HepG2 (cell line): Measurements from ENCODE around the gene DSTN.

ENCODE experiments used
- ATF2 ChIP-seq: sonication (generic); formaldehyde crosslinking; IDR thresholded peaks from 2 replicates; pipeline ENCODE4 v1.4.0; 2020; ENCODE audit warnings: missing genetic modification reagents
- CCAR2 ChIP-seq: fragments of 200-400 bp; formaldehyde crosslinking; optimal IDR thresholded peaks from 2 replicates; pipeline ENCODE3; 2018; ENCODE audit warnings: low read depth, mild to moderate bottlenecking, low read length, moderate library complexity
- CREB1 ChIP-seq, 2 experiments: fragments of 450-650 bp in 1 of 2; IDR thresholded peaks; 2 replicates each; pipeline ENCODE4 v1.6.1; 2016 to 2017; ENCODE audit warnings: control low read depth in 1 of 2, mild to moderate bottlenecking in 1 of 2, missing compliant biosample characterization in 1 of 2, missing genetic modification characterization in 1 of 2
- EEA1 ChIP-seq: sonication (generic); formaldehyde crosslinking; IDR thresholded peaks from 2 replicates; pipeline ENCODE4 v1.5.1; 2020; ENCODE audit warnings: mild to moderate bottlenecking, missing genetic modification reagents, borderline replicate concordance
- GATAD2A ChIP-seq: IDR thresholded peaks from 2 replicates; pipeline ENCODE4 v1.6.1; 2016
- HOXA9 ChIP-seq: sonication (generic); formaldehyde crosslinking; IDR thresholded peaks from 2 replicates; pipeline ENCODE4 v1.8.1; 2022; ENCODE audit warnings: missing genetic modification reagents, mild to moderate bottlenecking, moderate library complexity, borderline replicate concordance
- MAFF ChIP-seq: IDR thresholded peaks from 2 replicates; pipeline ENCODE4 v1.6.1; 2011; ENCODE audit warnings: low read depth, low read length, improper control_type of control experiment
- NBN ChIP-seq: fragments of 450-650 bp; conservative IDR thresholded peaks from 2 replicates; pipeline ENCODE4 v1.6.1; 2017
- PCBP1 ChIP-seq: fragments of 200-400 bp; formaldehyde crosslinking; IDR thresholded peaks from 2 replicates; pipeline ENCODE4 v1.6.1; 2017; ENCODE audit warnings: mild to moderate bottlenecking, low read depth, low read length, borderline replicate concordance
- POLR2AphosphoS5 ChIP-seq: IDR thresholded peaks from 2 replicates; pipeline ENCODE4 v1.6.1; 2012; ENCODE audit warnings: low read depth, low read length
- SALL1 ChIP-seq: sonication (generic); formaldehyde crosslinking; IDR thresholded peaks from 2 replicates; pipeline ENCODE4 v1.8.0; 2022; ENCODE audit warnings: mild to moderate bottlenecking, missing genetic modification reagents
- THAP7 ChIP-seq: sonication (generic); formaldehyde crosslinking; IDR thresholded peaks from 2 replicates; pipeline ENCODE4 v1.8.1; 2023; ENCODE audit warnings: mild to moderate bottlenecking, missing genetic modification reagents
- TP53 ChIP-seq: sonication (generic); formaldehyde crosslinking; conservative IDR thresholded peaks from 2 replicates; pipeline ENCODE4 v1.4.0; 2020; ENCODE audit warnings: missing genetic modification reagents
- ZKSCAN1 ChIP-seq: fragments of 150-350 bp; IDR thresholded peaks from 2 replicates; pipeline ENCODE4 v1.6.1; 2014; ENCODE audit warnings: low read length

GRCh38 chr20:17522528-17522927, 47.3 kb upstream of the DSTN start:
- TF ChIP-seq ZKSCAN1 (no peak), POLR2AphosphoS5 (no peak), PCBP1 (no peak), NBN (no peak), ATF2 (CRISPR knock-in tag) (no peak), TP53 (CRISPR knock-in tag) (no peak), HOXA9 (CRISPR knock-in tag) (no peak), CCAR2 (no peak), SALL1 (CRISPR knock-in tag) (no peak), EEA1 (CRISPR knock-in tag) (no peak), THAP7 (CRISPR knock-in tag) (no peak), CREB1 (IDR thresholded peaks at IDR 0.05) (no peak), CREB1 (CRISPR knock-in tag; IDR thresholded peaks at IDR 0.05) (no peak), GATAD2A (no peak), MAFF (no peak)
